AG09319 (cell line): ENCODE data around the gene WBP2NL.

Experiments
- DNase-seq: peaks from one replicate; pipeline ENCODE4 v3.0.0-alpha.2; 2010; ENCODE audit warnings: low read depth; ENCODE audit errors: extremely low read depth
- TF ChIP-seq, protein P1 (sequence below): IDR thresholded peaks from 2 replicates; pipeline ENCODE4 v1.5.1; 2011; ENCODE audit warnings: low read depth, mild to moderate bottlenecking, inconsistent platforms, low read length, moderate library complexity

The WBP2NL gene

DNA sequence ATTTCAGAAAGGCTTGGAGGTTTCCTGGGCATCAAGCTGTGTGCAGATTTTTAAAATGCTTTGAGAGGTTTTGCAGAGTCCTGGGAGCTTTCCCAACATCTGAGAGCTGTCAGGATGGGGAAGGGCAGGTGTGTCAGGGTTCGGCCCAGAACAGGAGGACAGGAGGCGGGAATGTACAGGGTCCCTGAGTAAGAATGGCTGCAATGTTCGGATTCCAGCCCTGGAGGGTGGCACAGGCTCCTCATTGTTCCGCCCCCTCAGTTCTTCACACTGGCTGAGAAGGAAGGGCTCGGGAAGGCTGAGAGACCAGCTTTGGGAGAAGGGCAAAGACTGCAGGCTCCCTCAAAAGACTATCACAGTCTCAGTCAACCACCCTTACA lies 34.5 kb upstream of the WBP2NL start:
- no peak for DNase-seq
- TF ChIP-seq, protein P1, sequence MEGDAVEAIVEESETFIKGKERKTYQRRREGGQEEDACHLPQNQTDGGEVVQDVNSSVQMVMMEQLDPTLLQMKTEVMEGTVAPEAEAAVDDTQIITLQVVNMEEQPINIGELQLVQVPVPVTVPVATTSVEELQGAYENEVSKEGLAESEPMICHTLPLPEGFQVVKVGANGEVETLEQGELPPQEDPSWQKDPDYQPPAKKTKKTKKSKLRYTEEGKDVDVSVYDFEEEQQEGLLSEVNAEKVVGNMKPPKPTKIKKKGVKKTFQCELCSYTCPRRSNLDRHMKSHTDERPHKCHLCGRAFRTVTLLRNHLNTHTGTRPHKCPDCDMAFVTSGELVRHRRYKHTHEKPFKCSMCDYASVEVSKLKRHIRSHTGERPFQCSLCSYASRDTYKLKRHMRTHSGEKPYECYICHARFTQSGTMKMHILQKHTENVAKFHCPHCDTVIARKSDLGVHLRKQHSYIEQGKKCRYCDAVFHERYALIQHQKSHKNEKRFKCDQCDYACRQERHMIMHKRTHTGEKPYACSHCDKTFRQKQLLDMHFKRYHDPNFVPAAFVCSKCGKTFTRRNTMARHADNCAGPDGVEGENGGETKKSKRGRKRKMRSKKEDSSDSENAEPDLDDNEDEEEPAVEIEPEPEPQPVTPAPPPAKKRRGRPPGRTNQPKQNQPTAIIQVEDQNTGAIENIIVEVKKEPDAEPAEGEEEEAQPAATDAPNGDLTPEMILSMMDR = no peak

DNA sequence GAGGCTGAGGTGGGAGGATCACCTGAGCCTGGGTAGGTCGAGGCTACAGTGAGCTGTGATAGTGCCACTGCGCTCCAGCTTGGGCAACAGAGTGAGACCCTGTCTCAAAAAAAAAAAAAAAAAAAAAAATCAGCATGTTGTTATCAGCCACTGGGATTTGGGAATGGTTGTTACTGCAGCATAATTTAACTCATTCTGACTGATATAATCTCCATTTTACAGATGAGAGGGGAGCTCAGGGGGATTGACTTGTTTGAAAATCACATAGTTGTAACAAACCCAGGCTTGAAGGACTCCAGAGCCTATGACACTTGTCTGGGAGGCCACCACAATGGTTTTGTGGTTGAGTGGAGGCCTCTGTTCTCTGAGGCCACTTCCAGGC lies 32.4 kb upstream of the WBP2NL start:
- TF ChIP-seq, protein P1 = no peak
- no peak for DNase-seq

DNA sequence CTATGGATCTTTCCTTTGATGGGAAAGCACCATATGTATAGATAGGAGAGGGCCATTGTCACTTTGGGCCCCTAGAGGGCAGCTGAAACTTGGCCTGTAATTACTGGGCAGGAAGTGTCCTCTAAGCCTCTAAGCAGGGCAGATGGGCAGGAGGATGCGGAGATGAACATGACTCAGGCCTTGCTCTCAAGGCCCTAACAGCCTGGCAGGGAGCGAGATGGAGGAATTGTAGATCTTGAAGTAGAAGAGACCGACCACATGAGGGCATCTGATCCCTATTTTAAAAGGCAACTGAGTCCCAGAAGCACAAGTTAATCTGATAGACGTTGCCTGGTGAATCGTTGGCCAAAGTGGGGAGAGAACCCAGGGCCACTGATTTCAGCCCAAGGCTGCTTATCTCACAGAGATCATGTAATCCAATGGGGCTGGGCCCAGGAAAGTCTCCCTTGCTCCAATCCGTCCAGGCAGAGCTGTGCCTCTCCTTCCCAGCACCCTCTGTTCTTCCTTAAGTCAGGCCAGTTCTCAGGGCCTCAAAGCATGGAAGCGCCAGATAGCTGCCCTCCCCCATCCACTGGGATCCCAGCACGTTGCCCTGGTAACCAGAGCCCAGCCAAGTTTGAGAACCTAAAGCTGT lies 31.9 kb upstream of the WBP2NL start:
- peak; percentile 78 for DNase-seq
- TF ChIP-seq, protein P1 = peak; percentile 47

DNA sequence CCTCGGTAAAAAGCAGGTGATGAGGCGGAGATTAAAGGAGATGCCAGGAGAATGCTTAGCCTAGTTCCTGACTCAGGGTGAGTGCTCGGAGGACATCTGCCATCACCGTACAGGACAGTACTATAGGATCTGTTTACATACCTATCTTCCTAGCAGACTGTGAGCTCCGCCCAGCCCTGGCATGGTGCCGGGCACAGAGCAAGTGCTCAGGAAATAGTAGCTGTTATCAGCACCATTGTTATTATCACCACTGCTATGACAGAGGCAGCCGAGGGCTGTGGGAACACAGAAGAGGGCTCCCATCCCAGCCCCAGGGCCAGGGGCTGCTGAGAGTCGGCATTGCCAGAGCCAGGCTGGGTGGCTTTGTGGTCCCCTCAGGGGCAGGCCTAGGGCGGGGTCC lies 30.0 kb upstream of the WBP2NL start:
- TF ChIP-seq, protein P1 = no peak
- no peak for DNase-seq

DNA sequence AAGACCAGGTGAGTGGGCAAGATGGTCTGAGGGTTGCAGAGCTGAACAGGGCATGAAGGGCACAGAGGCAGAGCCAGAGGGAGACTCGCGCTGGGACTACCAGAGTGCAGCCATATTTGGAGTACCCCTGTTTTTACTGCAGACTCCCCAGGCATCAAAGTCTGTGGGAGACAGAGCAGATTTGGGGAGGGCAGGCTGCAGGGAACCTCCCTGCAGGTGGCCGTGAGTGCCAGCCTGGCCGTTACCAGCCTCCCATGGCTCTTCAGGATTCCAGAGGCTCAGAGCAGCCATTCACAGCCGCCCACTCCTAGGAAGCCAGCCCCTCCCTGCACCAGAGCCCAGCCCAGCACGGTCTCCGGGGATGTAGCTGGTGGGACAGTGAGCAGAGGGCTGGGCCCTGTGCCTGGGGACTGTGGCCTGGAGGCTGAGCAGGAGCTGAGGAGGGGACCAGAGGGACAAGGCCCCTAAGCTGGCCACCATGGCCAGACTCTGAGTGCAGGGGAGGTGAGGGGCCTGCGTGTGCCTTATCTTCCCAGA lies 29.4 kb upstream of the WBP2NL start, which contains the start of gene SEPTIN3:
TSS of gene SEPTIN3 (plus strand) at position 334 of the 537 bp plus-strand sequence. CDS start 2,050 bp downstream, outside the sequence.
- no peak for DNase-seq
- TF ChIP-seq, protein P1 = no peak

DNA sequence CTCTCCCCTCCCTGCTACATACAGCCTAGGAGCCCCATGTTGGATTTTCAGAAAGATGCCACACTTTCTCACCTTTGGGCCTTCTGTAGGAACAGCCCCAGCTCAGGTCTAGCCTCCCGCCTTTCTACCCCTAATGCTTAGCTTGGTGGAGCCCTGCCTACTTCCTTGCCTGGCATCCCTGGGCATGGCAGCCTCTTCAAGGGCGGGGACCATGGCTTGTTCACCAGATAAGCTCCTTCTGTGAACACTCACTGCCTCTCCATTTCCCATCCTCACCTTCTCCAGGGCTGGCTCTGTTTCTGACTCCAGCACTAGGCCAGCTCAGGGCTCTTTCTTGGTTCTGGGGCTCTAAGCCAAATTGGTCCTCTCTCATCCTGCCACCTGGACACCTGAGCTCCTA lies 28.0 kb upstream of the WBP2NL start:
- DNase-seq = no peak
- TF ChIP-seq, protein P1 = no peak

DNA sequence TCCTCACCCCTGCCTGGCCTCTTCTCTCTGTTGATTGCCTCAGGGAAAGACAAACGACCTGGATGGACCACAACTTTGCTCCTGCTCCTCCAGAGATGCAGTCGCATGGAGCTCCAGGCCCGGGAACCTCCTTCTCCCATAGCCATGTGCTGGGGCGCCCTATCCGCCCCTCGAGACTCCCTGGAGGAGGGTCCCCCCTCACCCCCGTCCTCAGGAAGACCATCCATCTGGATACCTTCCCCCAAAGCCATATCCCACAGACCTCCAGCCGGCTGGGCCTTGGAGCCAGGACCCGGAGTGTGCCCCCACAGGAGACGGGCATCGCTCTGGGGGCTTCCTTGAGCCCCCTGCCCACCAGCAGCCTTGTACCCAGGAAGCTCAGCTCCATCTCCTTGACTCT lies 27.2 kb upstream of the WBP2NL start:
- DNase-seq = no peak
- TF ChIP-seq, protein P1 = no peak
